Islet precursor cell (in vitro differentiated cells): Measurements from ENCODE around the gene AXIN2.
"Not testable (repeated sequence)": the region's sequence is repeated elsewhere in the genome, so short reads cannot be mapped to it uniquely, and the experiment has no call there.

Experiments
- DNase-seq: peaks from one replicate; pipeline ENCODE4 v3.0.0-alpha.2; 2018

AXIN2 gene

GRCh38 chr17:65535777-65536572 is 25.5 kb downstream of the AXIN2 start:
- no peak for DNase-seq

- DNase-seq = peak; percentile 50
Measured at GRCh38 chr17:65533852-65534457, 27.5 kb downstream of the AXIN2 start.

- DNase-seq = peak; percentile 48
Measured at GRCh38 chr17:65533056-65533745, 28.2 kb downstream of the AXIN2 start.

- no peak for DNase-seq
Measured at GRCh38 chr17:65532101-65532890, 29.2 kb downstream of the AXIN2 start.

- DNase-seq = peak; percentile 96
Measured at GRCh38 chr17:65531256-65532100, 30.0 kb downstream of the AXIN2 start.

DNA sequence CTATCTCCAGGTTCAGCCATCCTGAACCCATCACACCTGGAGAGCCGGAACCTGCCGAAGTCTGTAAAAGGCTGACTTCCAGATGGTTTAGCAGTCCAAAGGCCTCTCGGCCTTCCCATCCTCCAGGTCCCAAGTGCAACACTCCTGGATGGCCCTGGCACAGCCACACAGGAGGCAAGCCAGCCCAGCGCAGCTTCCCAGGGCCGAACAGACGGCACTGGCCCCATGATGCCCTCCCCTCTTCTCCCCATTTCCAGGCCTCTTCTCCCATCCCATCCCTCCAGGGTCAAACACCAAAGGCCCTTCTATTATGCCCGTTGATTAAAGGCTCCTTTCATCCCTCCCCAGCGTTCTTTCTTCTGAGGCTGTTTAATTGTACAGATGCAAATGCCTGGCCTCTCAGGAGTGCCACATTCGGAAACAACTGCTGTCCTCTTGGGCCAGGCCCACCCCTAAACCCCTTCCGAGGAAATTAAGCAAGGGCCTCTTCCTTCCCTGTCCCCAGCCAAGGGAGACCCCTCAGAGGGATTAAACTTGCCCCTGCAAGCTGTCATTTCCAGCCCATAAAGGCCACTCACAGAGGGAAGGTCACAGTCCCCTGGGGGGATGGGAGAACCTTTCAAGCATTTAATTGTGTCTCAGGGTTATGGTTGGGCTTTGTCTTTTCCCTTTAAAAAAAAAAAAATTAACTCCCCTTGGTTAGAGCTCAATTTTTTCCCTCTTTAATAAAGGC is 30.8 kb downstream of the AXIN2 start:
- peak; percentile 83 for DNase-seq

GRCh38 chr17:65529761-65530522 is 31.5 kb downstream of the AXIN2 start:
- peak; percentile 85 for DNase-seq

DNA sequence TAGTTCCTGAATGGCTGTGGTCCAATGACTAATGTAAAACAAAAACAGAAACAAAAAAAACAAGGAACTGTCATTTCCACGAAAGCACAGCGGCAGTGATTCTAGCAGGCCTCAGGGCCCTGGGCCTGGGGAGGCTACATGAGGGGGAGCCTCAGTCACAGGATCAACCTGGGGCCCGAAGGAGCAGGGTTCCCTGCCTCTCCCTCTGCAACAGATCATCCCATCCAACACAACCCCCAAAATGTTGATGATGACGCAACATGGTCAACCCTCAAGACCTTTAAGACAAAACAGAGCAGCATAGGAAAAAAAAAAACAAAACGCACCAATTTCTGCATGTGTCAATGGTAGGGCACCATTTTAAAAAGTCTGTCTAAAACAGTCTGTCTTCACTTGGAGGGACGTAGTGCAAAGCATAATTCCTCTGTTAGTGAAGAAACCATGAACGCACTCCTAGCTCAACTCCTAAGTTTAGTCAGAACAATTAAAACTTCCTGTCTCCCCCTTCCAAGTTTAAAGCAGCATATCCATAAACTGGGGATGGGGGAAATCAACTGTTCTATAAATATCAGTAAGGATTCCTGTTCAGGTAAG is 32.3 kb downstream of the AXIN2 start:
- DNase-seq = peak; percentile 35

- DNase-seq = peak; percentile 61
Measured at GRCh38 chr17:65527857-65528591, 33.4 kb downstream of the AXIN2 start.

DNA sequence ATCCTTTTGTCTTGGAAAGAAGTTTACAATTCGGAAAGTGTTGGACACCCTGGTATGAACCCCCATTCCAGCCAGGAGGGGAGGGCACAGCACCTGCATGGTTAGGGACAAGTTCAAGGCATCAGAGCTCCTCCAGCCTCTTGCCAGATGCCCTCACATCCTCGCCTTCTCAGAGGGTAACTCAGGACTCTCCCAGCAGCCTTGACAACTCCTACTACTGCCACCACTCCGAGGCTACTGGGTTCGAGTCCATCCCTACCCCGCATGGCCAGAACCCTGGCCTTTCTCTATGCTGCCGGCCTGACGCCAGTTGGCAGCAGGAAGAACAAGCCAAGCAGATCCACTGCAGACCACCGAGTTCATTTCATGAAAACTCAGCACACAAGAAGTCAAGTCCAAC is 34.1 kb downstream of the AXIN2 start:
- peak; percentile 49 for DNase-seq

- not testable (repeated sequence) for DNase-seq
Measured at GRCh38 chr17:65526854-65527253, 34.6 kb downstream of the AXIN2 start.

- DNase-seq = peak; percentile 61
Measured at GRCh38 chr17:65523853-65524664, 37.4 kb downstream of the AXIN2 start.

- DNase-seq = no peak
Measured at GRCh38 chr17:65523411-65523810, 38.0 kb downstream of the AXIN2 start.

DNA sequence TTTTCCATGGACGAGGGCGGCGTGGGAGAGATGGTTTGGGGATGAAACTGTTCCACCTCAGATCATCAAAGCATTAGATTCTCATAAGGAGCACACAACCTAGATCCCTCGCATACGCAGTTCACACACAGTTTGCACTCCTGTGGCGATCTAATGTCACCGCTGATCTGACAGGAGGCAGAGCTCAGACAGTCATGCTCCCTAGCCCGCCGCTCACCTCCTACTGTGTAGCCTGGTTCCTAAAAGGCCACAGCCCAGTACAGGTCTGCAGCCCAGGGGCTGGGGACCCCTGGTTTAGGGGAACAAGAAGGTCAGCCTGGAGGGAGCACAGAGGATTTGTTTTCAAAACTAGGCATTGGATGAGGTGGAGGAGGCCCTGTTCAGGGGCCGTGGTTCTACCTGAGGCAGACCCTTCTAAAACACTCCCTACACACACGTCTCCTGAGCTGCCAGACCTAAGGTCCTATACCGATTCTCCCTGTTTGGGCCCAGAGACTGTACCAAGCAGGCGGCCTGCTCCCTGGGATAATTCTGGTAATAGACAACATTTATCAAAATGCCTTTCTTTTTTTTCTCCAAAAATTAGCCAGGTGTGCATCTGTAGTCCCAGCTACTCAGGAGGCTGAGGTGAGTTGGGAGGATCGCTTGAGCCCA is 38.6 kb downstream of the AXIN2 start:
- DNase-seq = peak; percentile 59

- DNase-seq = peak; percentile 55
Measured at GRCh38 chr17:65519462-65519861, 42.0 kb downstream of the AXIN2 start.

DNA sequence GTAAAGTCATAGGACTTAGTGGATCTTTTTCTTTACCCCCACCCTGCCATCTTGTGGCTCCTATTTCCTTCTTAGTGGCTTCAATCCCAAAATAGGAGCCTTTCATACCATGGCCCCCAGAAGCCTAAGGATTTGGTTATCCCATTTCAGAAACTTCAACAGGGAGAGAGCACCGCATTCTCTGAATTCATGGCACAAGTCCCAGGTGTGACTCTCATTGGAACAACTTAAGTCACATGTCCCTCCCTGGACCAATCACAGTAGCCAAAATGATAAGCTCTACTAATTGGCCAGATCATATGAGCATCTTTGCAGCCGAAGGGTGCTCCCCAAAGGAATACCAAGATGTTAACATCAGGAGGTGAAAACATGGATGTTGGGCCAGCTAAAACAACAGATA is 43.2 kb downstream of the AXIN2 start:
- no peak for DNase-seq

DNA sequence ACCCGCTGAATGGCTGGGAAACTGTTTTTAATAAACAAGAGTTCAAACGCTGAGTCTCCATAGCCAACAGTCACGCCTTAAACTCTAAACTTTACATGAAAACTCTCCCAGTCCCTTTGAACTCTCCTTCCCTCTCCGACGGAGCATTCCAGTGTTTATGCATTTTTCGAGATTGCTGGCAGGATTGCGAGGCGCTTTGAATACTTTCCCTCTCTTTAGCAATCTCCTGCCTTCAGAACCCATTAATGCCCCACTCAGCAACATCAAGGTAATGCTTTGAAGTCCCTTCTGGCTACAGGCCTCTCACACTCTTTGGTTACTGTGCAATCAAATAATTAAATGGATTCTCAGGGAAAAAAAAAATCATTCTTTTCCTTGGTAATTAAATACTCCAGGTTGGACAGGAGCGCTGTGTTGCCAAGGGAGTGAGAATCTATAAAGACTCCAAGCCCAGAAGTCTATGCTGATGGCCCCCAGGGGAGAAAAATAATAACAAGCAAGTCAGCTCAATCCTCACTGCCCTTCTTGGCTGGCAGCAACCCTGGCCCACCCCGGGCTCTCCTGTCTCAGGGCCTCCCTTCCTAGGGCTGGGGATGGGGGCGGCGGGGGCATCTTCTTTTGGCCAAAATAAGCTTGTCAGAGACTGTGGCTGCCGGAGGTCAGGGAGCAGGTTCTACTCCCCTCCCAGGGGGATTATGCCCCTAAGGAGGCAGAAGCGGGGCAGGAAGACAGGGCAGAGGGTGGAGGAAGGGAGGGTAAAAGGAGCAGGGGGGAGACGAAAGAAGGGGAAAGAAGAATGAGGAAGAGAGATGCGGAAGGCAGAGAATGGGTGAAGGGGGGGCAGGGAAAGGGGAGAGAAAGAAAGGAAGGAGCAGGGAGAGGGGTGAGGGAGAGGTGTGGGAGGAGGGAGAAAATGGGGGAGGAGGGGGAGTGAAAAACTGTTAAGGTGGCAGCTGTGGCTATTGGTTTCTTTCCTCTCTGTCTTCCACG is 45.2 kb downstream of the AXIN2 start:
- peak; percentile 92 for DNase-seq
